ENCODE data around the gene LSM7.

Gene LSM7

DNA sequence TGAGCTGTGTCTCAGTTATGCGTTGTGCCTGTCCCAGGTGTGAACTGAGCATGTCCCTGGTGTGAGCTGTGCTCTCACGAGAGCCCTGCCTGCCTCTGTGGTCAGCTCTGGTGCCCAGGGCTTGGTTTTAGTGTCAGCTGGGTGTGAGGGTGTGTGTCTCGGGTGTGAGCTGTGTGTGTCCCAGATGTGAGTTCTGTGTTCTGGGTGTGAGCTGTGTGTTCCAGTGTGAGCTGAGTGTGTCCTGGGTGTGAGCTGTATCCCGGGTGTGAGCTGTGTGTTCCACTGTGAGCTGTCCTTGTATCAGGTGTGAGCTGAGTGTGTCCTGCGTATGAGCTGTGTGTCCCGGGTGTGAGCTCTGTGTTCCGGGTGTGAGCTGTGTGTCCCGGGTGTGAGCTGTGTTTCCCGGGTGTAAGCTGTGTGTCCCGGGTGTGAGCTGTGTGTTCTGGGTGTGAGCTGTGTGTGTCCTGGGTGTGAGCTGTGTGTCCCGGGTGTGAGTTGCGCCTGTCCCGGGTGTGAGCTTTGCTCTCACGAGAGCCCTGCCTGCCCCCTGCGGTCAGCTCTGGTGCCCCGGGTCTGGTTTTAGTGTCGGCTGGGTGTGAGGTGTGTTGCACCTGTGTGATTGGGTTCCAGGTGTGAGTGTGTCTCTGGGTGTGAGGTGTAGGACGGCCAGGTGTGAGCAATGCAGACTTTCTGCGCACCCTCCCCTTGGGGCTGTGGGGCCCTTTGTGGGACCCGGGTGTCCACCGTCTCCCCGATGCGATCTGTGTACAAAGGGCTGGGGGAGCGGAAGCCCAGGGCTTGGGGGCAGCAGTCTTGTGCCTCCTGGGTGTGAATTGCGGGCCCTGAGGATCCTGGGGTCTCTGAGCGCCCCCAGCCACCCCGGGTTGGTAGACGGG is 39.3 kb downstream of the LSM7 start:
- no peak overlapping the region for H3K4me3 ChIP-seq (ENCODE audit: control insufficient read depth, low read depth, low read length)
- no peak for DNase-seq (ENCODE audit: low read depth)
- TF ChIP-seq, protein P1, sequence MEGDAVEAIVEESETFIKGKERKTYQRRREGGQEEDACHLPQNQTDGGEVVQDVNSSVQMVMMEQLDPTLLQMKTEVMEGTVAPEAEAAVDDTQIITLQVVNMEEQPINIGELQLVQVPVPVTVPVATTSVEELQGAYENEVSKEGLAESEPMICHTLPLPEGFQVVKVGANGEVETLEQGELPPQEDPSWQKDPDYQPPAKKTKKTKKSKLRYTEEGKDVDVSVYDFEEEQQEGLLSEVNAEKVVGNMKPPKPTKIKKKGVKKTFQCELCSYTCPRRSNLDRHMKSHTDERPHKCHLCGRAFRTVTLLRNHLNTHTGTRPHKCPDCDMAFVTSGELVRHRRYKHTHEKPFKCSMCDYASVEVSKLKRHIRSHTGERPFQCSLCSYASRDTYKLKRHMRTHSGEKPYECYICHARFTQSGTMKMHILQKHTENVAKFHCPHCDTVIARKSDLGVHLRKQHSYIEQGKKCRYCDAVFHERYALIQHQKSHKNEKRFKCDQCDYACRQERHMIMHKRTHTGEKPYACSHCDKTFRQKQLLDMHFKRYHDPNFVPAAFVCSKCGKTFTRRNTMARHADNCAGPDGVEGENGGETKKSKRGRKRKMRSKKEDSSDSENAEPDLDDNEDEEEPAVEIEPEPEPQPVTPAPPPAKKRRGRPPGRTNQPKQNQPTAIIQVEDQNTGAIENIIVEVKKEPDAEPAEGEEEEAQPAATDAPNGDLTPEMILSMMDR (IDR thresholded peaks at IDR 0.05; ENCODE audit: control insufficient read depth, insufficient read depth, low read depth, low read length, missing control alignments): no peak

DNA sequence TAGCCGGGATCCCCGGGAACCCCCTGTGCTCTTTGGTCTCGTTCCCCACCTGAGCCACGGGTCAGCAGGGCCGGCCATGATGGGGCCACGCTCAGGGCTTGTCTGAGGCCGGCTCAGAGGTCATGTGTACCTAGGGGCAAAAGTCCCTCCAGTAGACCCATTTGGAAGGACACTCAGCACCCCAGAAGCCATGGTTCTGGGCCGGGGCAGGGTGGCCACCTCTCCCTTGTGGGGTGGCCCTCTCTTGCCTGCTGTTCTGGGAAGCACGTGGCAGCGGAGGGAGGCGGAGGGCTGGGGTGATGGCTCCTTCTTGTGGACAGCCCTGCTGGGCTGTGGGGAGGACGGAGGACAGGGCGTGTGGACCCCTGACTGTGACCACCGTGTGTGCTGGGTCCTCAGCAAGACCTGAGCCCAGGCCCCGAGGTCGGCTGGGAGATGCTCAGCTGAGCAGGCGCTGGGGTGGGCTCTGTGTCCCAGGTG is 40.0 kb downstream of the LSM7 start:
- TF ChIP-seq, protein P1 (IDR thresholded peaks at IDR 0.05; ENCODE audit: control insufficient read depth, insufficient read depth, low read depth, low read length, missing control alignments): no peak
- DNase-seq (ENCODE audit: low read depth): no peak
- H3K4me3 ChIP-seq (ENCODE audit: control insufficient read depth, low read depth, low read length): no peak overlapping the region

DNA sequence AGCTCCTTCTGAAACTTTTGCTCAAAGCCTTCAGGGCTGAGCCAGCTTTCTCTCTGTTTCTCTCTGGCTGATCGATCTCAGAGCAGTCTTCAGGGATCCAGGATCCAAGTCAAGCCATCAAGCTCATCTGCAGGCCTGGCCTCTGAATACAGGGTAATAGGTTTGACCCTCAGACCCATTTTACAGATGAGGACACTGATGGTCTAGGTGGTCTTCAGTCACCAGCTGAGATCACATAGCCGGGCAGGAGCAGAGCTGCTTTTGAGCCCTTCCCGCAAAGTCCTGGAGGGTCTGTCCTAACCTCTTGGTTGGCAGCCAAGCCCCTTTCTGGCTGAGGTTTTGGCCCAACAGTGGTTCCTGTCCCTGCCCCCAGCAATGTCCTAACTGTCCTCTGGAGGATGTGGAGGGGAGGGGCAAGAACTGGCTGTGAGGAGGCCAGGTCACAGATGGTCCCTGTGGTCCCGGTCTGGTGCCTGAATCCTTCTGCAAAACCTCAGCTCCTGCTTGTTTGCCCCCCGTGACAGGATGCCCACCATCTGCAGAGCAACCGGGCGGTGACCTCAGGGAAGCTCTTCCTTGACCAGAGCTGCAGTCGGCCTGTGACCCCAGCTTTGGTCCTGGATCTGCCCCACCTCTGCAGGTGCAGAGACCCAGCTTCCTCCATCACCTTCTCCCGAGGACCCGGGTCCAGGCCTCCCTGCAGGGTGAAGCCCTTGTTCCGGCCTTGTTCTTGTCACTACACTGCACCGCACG is 40.6 kb downstream of the LSM7 start:
- no peak for DNase-seq (ENCODE audit: low read depth)
- TF ChIP-seq, protein P1 (IDR thresholded peaks at IDR 0.05; ENCODE audit: control insufficient read depth, insufficient read depth, low read depth, low read length, missing control alignments): no peak
- no peak overlapping the region for H3K4me3 ChIP-seq (ENCODE audit: control insufficient read depth, low read depth, low read length)

DNA sequence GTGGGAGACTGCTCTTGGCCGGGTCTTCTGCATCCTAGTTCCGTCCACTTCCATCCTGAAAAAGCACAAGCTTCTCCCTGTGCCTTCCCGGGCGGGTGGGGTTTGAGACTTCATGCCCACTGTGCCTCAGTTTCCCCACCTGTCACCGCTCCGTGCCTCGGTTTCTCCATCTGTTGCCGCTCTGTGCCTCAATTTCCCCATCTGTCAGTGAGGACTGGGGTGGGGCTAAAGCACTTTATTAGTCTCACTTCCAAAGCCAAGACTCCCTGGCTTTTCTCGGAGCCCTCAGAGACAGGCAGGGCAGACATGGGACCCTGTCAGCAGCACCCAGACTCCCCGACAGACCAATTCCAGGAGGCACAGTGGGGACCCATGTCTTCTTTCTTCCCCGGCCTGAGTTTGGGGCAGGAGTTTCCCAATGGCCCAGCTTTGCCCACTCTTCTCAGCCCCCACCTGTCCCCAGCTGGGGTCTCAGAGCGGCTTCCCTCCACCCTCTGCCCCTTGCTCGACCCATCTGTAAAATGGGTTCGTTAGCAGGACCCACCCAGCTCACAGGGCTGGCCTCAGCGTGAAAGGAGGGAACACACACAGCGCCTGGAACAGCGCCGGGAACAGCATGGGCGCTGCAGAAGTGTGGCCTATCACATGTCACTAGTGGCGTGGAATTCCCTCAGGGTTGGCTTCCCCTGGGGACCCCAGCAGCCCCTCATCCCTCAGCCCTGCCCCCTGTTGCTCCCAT is 41.8 kb downstream of the LSM7 start:
- no peak for DNase-seq (ENCODE audit: low read depth)
- TF ChIP-seq, protein P1 (IDR thresholded peaks at IDR 0.05; ENCODE audit: control insufficient read depth, insufficient read depth, low read depth, low read length, missing control alignments): no peak
- no peak overlapping the region for H3K4me3 ChIP-seq (ENCODE audit: control insufficient read depth, low read depth, low read length)

DNA sequence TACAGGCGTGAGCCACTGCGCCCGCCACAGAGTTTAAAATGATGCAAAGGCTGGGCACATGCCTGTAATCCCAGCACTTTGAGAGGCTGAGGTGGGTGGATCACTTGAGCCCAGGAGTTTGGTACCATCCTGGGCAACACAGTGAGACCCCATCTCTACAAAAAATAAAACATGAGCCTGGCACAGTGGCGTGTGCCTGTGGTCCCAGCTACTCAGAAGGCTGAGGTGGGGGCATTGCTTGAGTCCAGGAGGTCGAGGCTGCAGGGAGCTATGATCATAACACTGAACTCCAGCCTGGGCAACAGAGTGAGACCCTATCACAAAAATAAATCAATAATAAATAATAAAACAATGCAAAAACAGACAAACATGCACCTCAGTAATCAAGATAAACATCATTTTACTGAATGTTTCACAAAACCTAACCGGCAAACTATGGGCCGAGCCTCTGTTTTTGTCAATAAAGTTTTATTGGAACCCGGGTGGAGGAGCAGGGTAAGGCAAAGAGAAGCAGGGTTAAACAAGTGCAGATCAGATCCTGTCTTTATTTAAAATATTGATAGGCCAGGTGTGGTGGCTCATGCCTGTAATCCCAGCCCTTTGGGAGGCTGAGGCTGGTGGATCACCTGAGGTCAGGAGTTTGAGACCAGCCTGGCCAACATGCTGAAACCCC is 44.4 kb downstream of the LSM7 start:
- no peak overlapping the region for H3K4me3 ChIP-seq (ENCODE audit: control insufficient read depth, low read depth, low read length)
- TF ChIP-seq, protein P1 (IDR thresholded peaks at IDR 0.05; ENCODE audit: control insufficient read depth, insufficient read depth, low read depth, low read length, missing control alignments): no peak
- DNase-seq (ENCODE audit: low read depth): no peak

DNA sequence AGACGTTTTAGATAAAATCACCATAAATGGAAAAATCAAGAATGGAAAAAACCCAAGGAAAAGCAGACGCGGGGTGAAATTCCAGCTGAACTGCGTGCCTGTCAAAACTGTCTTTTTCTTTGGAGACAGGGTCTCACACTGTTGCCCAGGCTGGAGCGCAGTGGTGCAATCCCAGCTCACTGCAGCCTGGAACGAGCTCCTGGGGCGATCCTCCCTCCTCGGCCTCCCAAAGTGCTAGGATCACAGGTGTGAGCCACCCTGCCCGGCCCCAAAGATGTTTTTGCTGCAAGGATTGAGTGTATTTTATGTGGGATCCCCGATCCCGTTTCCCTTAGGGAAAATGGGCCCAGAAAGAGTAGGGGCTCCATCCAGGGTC is 45.5 kb downstream of the LSM7 start:
- no peak overlapping the region for H3K4me3 ChIP-seq (ENCODE audit: control insufficient read depth, low read depth, low read length)
- no peak for DNase-seq (ENCODE audit: low read depth)
- TF ChIP-seq, protein P1 (IDR thresholded peaks at IDR 0.05; ENCODE audit: control insufficient read depth, insufficient read depth, low read depth, low read length, missing control alignments): no peak

Measured in AG09309 (cell line).